Astrocyte (in vitro differentiated cells and primary cell): Measurements from ENCODE around the gene LILRA1. TPM values are rescaled to one million over a fixed set of nuclear protein-coding genes. Genes with fewer than 3 reads are reported as not detected.

Experiments
- DNase-seq: peaks from one replicate; pipeline ENCODE4 v3.0.0-alpha.2; 2010; ENCODE audit warnings: low read depth
- FAIRE-seq: peaks from 2 replicates; lab custom pipeline; 2011; peaks lifted over from hg19 to GRCh38; lab: Jason Lieb, UNC
- H2AFZ ChIP-seq: 2 replicates; pipeline ENCODE4 v1.6.0; 2012; ENCODE audit warnings: low read depth, low read length, inconsistent platforms
- H3K27ac ChIP-seq: 2 replicates; pipeline ENCODE4 v1.5.1; 2011; ENCODE audit warnings: low read depth, low read length, inconsistent platforms
- H3K27me3 ChIP-seq: 2 replicates; pipeline ENCODE4 v1.6.0; 2011; ENCODE audit warnings: low read length, inconsistent platforms; ENCODE audit not compliant: insufficient read depth
- H3K36me3 ChIP-seq: 2 replicates; pipeline ENCODE4 v1.5.1; 2011; ENCODE audit warnings: low read length, inconsistent platforms; ENCODE audit not compliant: insufficient read depth
- H3K4me1 ChIP-seq: 2 replicates; pipeline ENCODE4 v1.5.1; 2011; ENCODE audit warnings: low read length, inconsistent platforms; ENCODE audit not compliant: insufficient read depth
- H3K4me2 ChIP-seq: 2 replicates; pipeline ENCODE4 v1.6.0; 2012; ENCODE audit warnings: low read length, inconsistent platforms
- H3K4me3 ChIP-seq: 2 replicates; pipeline ENCODE4 v1.5.1; 2011; ENCODE audit warnings: low read depth, mild to moderate bottlenecking, low read length, inconsistent platforms; ENCODE audit not compliant: insufficient read depth
- H3K79me2 ChIP-seq: 2 replicates; pipeline ENCODE4 v1.6.0; 2012; ENCODE audit warnings: mild to moderate bottlenecking, low read length, inconsistent platforms; ENCODE audit not compliant: insufficient read depth
- H3K9ac ChIP-seq: 2 replicates; pipeline ENCODE4 v1.6.0; 2012; ENCODE audit warnings: mild to moderate bottlenecking, low read length, inconsistent platforms
- H3K9me3 ChIP-seq: 2 replicates; pipeline ENCODE4 v1.5.1; 2012; ENCODE audit warnings: low read depth, mild to moderate bottlenecking, low read length, inconsistent platforms; ENCODE audit not compliant: insufficient read depth
- H4K20me1 ChIP-seq: 2 replicates; pipeline ENCODE4 v1.6.0; 2012; ENCODE audit warnings: low read length, inconsistent platforms; ENCODE audit not compliant: insufficient read depth
- H3K27ac Mint-ChIP-seq: one replicate; pipeline ENCODE4 v1.8.0; 2021; ENCODE audit warnings: mild to moderate bottlenecking, mixed read lengths; ENCODE audit not compliant: unreplicated experiment
- H3K27me3 Mint-ChIP-seq: one replicate; pipeline ENCODE4 v1.8.0; 2021; ENCODE audit warnings: low read depth, mixed read lengths; ENCODE audit not compliant: unreplicated experiment
- H3K36me3 Mint-ChIP-seq: one replicate; pipeline ENCODE4 v1.8.0; 2021; ENCODE audit warnings: low read depth, mixed read lengths; ENCODE audit not compliant: unreplicated experiment
- H3K4me1 Mint-ChIP-seq: one replicate; pipeline ENCODE4 v1.8.0; 2021; ENCODE audit warnings: low read depth, mixed read lengths; ENCODE audit not compliant: unreplicated experiment
- H3K4me3 Mint-ChIP-seq: one replicate; pipeline ENCODE4 v1.8.0; 2021; ENCODE audit warnings: mild to moderate bottlenecking, moderate library complexity, mixed read lengths; ENCODE audit not compliant: unreplicated experiment
- H3K9me3 Mint-ChIP-seq: one replicate; pipeline ENCODE4 v1.8.0; 2021; ENCODE audit warnings: mild to moderate bottlenecking, mixed read lengths; ENCODE audit not compliant: unreplicated experiment
- EZH2 ChIP-seq: IDR thresholded peaks from 2 replicates; pipeline ENCODE4 v1.6.1; 2012; ENCODE audit warnings: mild to moderate bottlenecking, low read length, inconsistent platforms; ENCODE audit not compliant: insufficient read depth
- total RNA-seq: library from RNA; stranded (reverse); gene quantifications from 2 replicates; pipeline ENCODE4 v1.2.1, GENCODE V29; 2021
- TF ChIP-seq, protein P1 (sequence below): IDR thresholded peaks from 2 replicates; pipeline ENCODE4 v1.5.1; 2011; ENCODE audit warnings: low read depth, mild to moderate bottlenecking, inconsistent platforms, low read length, moderate library complexity; ENCODE audit not compliant: insufficient read depth

Gene LILRA1
- total RNA-seq, 1 donor from 2014 or later: not detected

GRCh38 chr19:54551293-54551692, 42.1 kb upstream of the LILRA1 start:
- Histone ChIP-seq H2AFZ (no peak overlapping the region), H3K4me2 (no peak overlapping the region), H3K27ac (no peak overlapping the region), H3K4me1 (no peaks in the 10 kb centered on the region), H3K36me3 (no peaks in the 10 kb centered on the region), H3K27me3 (no peaks in the 10 kb centered on the region), H3K79me2 (no peaks in the 10 kb centered on the region), H4K20me1 (no peaks in the 10 kb centered on the region), H3K4me3 (no peak overlapping the region), H3K9ac (no peak overlapping the region), H3K9me3 (peaks cover 22% of the 10 kb centered on the region)
- H3K9me3 Mint-ChIP-seq: peaks cover 11% of the 10 kb centered on the region
- FAIRE-seq: no peak
- H3K4me3 Mint-ChIP-seq: no peak overlapping the region
- H3K27ac Mint-ChIP-seq: no peak overlapping the region
- H3K36me3 Mint-ChIP-seq: no peaks in the 10 kb centered on the region
- DNase-seq: no peak
- H3K27me3 Mint-ChIP-seq: no peaks in the 10 kb centered on the region
- TF ChIP-seq, protein P1, sequence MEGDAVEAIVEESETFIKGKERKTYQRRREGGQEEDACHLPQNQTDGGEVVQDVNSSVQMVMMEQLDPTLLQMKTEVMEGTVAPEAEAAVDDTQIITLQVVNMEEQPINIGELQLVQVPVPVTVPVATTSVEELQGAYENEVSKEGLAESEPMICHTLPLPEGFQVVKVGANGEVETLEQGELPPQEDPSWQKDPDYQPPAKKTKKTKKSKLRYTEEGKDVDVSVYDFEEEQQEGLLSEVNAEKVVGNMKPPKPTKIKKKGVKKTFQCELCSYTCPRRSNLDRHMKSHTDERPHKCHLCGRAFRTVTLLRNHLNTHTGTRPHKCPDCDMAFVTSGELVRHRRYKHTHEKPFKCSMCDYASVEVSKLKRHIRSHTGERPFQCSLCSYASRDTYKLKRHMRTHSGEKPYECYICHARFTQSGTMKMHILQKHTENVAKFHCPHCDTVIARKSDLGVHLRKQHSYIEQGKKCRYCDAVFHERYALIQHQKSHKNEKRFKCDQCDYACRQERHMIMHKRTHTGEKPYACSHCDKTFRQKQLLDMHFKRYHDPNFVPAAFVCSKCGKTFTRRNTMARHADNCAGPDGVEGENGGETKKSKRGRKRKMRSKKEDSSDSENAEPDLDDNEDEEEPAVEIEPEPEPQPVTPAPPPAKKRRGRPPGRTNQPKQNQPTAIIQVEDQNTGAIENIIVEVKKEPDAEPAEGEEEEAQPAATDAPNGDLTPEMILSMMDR: no peak
- TF ChIP-seq EZH2: no peak
- H3K4me1 Mint-ChIP-seq: no peaks in the 10 kb centered on the region

- Histone ChIP-seq H3K4me3 (no peak overlapping the region), H2AFZ (no peak overlapping the region), H3K79me2 (no peaks in the 10 kb centered on the region), H3K27ac (no peak overlapping the region), H3K9ac (no peak overlapping the region), H3K27me3 (no peaks in the 10 kb centered on the region), H3K4me1 (no peaks in the 10 kb centered on the region), H3K36me3 (no peaks in the 10 kb centered on the region), H3K9me3 (peaks cover 17% of the 10 kb centered on the region), H4K20me1 (no peaks in the 10 kb centered on the region), H3K4me2 (no peak overlapping the region)
- H3K9me3 Mint-ChIP-seq: peaks cover 9% of the 10 kb centered on the region
- H3K4me3 Mint-ChIP-seq: no peak overlapping the region
- H3K27ac Mint-ChIP-seq: no peak overlapping the region
- DNase-seq: no peak
- H3K4me1 Mint-ChIP-seq: no peaks in the 10 kb centered on the region
- TF ChIP-seq, protein P1: no peak
- no peak for TF ChIP-seq EZH2
- no peak for FAIRE-seq
- no peaks in the 10 kb centered on the region for H3K36me3 Mint-ChIP-seq
- H3K27me3 Mint-ChIP-seq: no peaks in the 10 kb centered on the region
These were observed 41.2 kb upstream of the LILRA1 start for GRCh38 chr19:54551950-54552912.

GRCh38 chr19:54552913-54553310, 40.5 kb upstream of the LILRA1 start:
- Histone ChIP-seq H3K4me1 (no peaks in the 10 kb centered on the region), H3K9me3 (peaks cover 17% of the 10 kb centered on the region), H3K36me3 (no peaks in the 10 kb centered on the region), H3K27ac (no peak overlapping the region), H3K4me3 (no peak overlapping the region), H3K9ac (no peak overlapping the region), H4K20me1 (no peaks in the 10 kb centered on the region), H3K4me2 (no peak overlapping the region), H2AFZ (no peak overlapping the region), H3K27me3 (no peaks in the 10 kb centered on the region), H3K79me2 (no peaks in the 10 kb centered on the region)
- no peak overlapping the region for H3K27ac Mint-ChIP-seq
- no peaks in the 10 kb centered on the region for H3K27me3 Mint-ChIP-seq
- H3K4me1 Mint-ChIP-seq: no peaks in the 10 kb centered on the region
- no peak overlapping the region for H3K4me3 Mint-ChIP-seq
- peaks cover 9% of the 10 kb centered on the region for H3K9me3 Mint-ChIP-seq
- FAIRE-seq (no peak), DNase-seq (no peak)
- H3K36me3 Mint-ChIP-seq: no peaks in the 10 kb centered on the region
- TF ChIP-seq EZH2: no peak
- TF ChIP-seq, protein P1: no peak
